Suppressor macrophage (primary cell): ENCODE data around the gene C1QTNF3.
"Not testable (repeated sequence)": the region's sequence is repeated elsewhere in the genome, so short reads cannot be mapped to it uniquely, and the experiment has no call there.

ENCODE experiments used
- DNase-seq, 4 experiments: peaks; one replicate each; pipeline ENCODE4 v3.0.0-alpha.2; 2020 to 2022

Gene C1QTNF3

GRCh38 chr5:34051374-34051980 lies 8.5 kb upstream of the C1QTNF3 start:
- no peak for DNase-seq

GRCh38 chr5:34047774-34048572 lies 5.0 kb upstream of the C1QTNF3 start:
- DNase-seq: peak; percentile 26 to 62 (median 47)

- DNase-seq: no peak
These were observed 4.1 kb upstream of the C1QTNF3 start for GRCh38 chr5:34047143-34047542.

GRCh38 chr5:34045996-34046395 lies 3.0 kb upstream of the C1QTNF3 start:
- no peak for DNase-seq

- DNase-seq: no peak
These were observed 2.0 kb upstream of the C1QTNF3 start for GRCh38 chr5:34045023-34045422.

GRCh38 chr5:34042321-34042720 lies 692 bp downstream of the C1QTNF3 start:
- peak; percentile 66 to 83 (median 80) for DNase-seq

- DNase-seq: peak in 1 of 4 experiments; percentile 11
These were observed 1.6 kb downstream of the C1QTNF3 start for GRCh38 chr5:34041247-34041972.

- no peak for DNase-seq
These were observed 2.5 kb downstream of the C1QTNF3 start for GRCh38 chr5:34040472-34040871.

GRCh38 chr5:34039398-34040157 lies 3.4 kb downstream of the C1QTNF3 start:
- no peak for DNase-seq

- DNase-seq: no peak
These were observed 4.2 kb downstream of the C1QTNF3 start for GRCh38 chr5:34038838-34039237.

GRCh38 chr5:34038390-34038789 lies 4.6 kb downstream of the C1QTNF3 start:
- DNase-seq: no peak

- DNase-seq: no peak
These were observed 5.3 kb downstream of the C1QTNF3 start for GRCh38 chr5:34037726-34038125.

- DNase-seq: peak; percentile 19 to 74 (median 46)
These were observed 7.3 kb downstream of the C1QTNF3 start for GRCh38 chr5:34035756-34036155.

GRCh38 chr5:34034534-34035327 lies 8.3 kb downstream of the C1QTNF3 start:
- DNase-seq: no peak

- no peak for DNase-seq
These were observed 11.0 kb downstream of the C1QTNF3 start for GRCh38 chr5:34031966-34032365.

- no peak for DNase-seq
These were observed 11.9 kb downstream of the C1QTNF3 start for GRCh38 chr5:34031117-34031516.

GRCh38 chr5:34030585-34030984 lies 12.4 kb downstream of the C1QTNF3 start:
- not testable (repeated sequence) for DNase-seq

- no peak for DNase-seq
These were observed 13.0 kb downstream of the C1QTNF3 start for GRCh38 chr5:34030048-34030447.

GRCh38 chr5:34028349-34028748 lies 14.7 kb downstream of the C1QTNF3 start:
- DNase-seq: no peak

GRCh38 chr5:34026089-34026761 lies 16.8 kb downstream of the C1QTNF3 start:
- no peak for DNase-seq

- no peak for DNase-seq
These were observed 20.8 kb downstream of the C1QTNF3 start for GRCh38 chr5:34022121-34022705.
